ENCODE results near the gene STXBP6. TPM values are rescaled to one million over a fixed set of nuclear protein-coding genes. Genes with fewer than 3 reads are reported as not detected.

Gene STXBP6
- total and polyA plus RNA-seq, 2 experiments from 2014 or later = 19.7 to 29.0 TPM

DNA sequence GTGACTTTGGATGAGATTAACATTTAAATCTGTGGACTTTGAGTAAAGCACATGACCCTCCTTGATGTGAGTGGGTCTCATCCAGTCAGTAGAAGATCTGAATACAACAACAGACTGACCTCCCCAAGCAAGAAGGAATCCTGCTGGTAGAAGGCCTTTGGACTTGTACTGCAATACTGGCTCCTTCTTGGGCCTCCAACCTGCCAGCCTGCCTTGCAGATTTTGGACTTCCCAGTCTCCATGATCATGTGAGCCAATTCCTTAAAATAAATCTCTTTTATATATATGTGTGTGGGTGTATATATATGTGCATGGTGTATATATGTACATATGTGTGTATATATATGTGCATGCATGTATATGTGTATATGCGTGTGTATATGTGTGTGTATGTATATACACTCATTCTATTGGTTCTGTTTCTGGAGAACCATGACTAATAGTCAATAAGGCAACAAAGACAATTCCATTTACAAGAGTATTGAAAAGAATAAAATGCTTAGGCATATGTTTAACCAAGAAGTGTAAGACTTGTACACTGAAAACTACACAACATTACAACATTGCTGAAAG, 183.8 kb downstream of the STXBP6 start (continued):
- TF ChIP-seq, protein P1, sequence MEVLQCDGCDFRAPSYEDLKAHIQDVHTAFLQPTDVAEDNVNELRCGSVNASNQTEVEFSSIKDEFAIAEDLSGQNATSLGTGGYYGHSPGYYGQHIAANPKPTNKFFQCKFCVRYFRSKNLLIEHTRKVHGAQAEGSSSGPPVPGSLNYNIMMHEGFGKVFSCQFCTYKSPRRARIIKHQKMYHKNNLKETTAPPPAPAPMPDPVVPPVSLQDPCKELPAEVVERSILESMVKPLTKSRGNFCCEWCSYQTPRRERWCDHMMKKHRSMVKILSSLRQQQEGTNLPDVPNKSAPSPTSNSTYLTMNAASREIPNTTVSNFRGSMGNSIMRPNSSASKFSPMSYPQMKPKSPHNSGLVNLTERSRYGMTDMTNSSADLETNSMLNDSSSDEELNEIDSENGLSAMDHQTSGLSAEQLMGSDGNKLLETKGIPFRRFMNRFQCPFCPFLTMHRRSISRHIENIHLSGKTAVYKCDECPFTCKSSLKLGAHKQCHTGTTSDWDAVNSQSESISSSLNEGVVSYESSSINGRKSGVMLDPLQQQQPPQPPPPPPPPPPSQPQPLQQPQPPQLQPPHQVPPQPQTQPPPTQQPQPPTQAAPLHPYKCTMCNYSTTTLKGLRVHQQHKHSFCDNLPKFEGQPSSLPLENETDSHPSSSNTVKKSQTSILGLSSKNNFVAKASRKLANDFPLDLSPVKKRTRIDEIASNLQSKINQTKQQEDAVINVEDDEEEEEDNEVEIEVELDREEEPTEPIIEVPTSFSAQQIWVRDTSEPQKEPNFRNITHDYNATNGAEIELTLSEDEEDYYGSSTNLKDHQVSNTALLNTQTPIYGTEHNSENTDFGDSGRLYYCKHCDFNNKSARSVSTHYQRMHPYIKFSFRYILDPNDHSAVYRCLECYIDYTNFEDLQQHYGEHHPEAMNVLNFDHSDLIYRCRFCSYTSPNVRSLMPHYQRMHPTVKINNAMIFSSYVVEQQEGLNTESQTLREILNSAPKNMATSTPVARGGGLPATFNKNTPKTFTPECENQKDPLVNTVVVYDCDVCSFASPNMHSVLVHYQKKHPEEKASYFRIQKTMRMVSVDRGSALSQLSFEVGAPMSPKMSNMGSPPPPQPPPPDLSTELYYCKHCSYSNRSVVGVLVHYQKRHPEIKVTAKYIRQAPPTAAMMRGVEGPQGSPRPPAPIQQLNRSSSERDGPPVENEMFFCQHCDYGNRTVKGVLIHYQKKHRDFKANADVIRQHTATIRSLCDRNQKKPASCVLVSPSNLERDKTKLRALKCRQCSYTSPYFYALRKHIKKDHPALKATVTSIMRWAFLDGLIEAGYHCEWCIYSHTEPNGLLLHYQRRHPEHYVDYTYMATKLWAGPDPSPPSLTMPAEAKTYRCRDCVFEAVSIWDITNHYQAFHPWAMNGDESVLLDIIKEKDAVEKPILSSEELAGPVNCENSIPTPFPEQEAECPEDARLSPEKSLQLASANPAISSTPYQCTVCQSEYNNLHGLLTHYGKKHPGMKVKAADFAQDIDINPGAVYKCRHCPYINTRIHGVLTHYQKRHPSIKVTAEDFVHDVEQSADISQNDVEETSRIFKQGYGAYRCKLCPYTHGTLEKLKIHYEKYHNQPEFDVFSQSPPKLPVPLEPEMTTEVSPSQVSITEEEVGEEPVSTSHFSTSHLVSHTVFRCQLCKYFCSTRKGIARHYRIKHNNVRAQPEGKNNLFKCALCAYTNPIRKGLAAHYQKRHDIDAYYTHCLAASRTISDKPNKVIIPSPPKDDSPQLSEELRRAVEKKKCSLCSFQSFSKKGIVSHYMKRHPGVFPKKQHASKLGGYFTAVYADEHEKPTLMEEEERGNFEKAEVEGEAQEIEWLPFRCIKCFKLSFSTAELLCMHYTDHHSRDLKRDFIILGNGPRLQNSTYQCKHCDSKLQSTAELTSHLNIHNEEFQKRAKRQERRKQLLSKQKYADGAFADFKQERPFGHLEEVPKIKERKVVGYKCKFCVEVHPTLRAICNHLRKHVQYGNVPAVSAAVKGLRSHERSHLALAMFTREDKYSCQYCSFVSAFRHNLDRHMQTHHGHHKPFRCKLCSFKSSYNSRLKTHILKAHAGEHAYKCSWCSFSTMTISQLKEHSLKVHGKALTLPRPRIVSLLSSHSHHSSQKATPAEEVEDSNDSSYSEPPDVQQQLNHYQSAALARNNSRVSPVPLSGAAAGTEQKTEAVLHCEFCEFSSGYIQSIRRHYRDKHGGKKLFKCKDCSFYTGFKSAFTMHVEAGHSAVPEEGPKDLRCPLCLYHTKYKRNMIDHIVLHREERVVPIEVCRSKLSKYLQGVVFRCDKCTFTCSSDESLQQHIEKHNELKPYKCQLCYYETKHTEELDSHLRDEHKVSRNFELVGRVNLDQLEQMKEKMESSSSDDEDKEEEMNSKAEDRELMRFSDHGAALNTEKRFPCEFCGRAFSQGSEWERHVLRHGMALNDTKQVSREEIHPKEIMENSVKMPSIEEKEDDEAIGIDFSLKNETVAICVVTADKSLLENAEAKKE (CRISPR knock-in tag; IDR thresholded peaks at IDR 0.05) = no peak
- TF ChIP-seq, protein P2, sequence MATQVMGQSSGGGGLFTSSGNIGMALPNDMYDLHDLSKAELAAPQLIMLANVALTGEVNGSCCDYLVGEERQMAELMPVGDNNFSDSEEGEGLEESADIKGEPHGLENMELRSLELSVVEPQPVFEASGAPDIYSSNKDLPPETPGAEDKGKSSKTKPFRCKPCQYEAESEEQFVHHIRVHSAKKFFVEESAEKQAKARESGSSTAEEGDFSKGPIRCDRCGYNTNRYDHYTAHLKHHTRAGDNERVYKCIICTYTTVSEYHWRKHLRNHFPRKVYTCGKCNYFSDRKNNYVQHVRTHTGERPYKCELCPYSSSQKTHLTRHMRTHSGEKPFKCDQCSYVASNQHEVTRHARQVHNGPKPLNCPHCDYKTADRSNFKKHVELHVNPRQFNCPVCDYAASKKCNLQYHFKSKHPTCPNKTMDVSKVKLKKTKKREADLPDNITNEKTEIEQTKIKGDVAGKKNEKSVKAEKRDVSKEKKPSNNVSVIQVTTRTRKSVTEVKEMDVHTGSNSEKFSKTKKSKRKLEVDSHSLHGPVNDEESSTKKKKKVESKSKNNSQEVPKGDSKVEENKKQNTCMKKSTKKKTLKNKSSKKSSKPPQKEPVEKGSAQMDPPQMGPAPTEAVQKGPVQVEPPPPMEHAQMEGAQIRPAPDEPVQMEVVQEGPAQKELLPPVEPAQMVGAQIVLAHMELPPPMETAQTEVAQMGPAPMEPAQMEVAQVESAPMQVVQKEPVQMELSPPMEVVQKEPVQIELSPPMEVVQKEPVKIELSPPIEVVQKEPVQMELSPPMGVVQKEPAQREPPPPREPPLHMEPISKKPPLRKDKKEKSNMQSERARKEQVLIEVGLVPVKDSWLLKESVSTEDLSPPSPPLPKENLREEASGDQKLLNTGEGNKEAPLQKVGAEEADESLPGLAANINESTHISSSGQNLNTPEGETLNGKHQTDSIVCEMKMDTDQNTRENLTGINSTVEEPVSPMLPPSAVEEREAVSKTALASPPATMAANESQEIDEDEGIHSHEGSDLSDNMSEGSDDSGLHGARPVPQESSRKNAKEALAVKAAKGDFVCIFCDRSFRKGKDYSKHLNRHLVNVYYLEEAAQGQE (IDR thresholded peaks at IDR 0.05; ENCODE audit: unreplicated experiment) = no peak
- no peak for TF ChIP-seq STAT1 (IDR thresholded peaks at IDR 0.05; ENCODE audit: unreplicated experiment)

DNA sequence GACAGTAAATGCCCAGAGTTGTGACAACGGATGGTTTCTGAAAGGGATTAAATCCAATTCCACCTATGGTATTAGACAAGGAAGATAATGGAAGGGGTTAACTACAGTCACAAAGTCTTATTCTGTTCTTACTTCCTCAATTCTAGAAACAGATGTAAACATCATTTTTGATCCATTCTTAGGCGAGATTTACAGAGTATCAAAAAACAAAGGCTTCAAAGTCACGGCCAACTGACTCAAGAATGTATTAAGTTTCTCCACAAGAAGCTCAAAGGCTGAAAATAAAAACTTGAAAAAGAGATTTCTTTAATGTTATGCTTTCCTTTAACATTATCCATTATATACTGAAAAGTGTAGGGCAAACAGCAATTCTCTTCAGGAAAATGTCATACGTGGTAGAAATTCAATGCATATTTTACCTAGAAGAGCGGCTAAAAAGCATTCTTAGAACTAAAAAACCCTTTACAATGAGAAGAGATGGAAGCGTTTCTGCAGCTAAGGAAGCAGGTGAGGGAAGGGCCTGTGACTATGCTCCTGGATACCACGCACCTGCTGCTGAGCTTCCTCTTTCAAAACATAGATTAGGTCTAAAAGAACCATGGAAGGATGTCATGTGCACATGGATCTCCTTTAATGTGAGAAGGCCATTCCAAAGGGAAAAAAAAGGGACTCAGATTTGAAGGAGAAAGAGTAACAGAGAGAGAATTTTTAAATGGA, 185.8 kb downstream of the STXBP6 start:
- Mint-ChIP-seq H3K36me3 (ENCODE audit: low read depth) (no peaks in the 10 kb centered on the region), H3K27me3 (ENCODE audit: insufficient read depth, low read depth, poor library complexity) (peaks cover 6% of the 10 kb centered on the region), H3K27ac (0 out of 2 replicates have a peak overlapping the region, but pooled peaks have one; percentile 30), H3K9me3 (no peaks in the 10 kb centered on the region), H3K4me1 (peaks cover 15% of the 10 kb centered on the region; the same call in 2 of the 3 replicates), H3K4me3 (no peak overlapping the region)
- Histone ChIP-seq H3K9me2 (ENCODE audit: insufficient read depth) (0 out of 2 replicates have a peak, but pooled peaks cover 3% of the 10 kb centered on the region), H3F3A (replicated peaks; ENCODE audit: low read depth) (no peaks in the 10 kb centered on the region), H3K4me2 (no peak overlapping the region), H3K27ac (ENCODE audit: low read depth) (no peak overlapping the region), H3K36me3 (ENCODE audit: insufficient read depth) (no peaks in the 10 kb centered on the region), H4K20me1 (replicated peaks; ENCODE audit: insufficient read depth) (no peaks in the 10 kb centered on the region), H3K4me1 (ENCODE audit: insufficient read depth) (peaks cover 5% of the 10 kb centered on the region), H3K4me3 (no peak overlapping the region), H3K27me3 (ENCODE audit: insufficient read depth) (no peaks in the 10 kb centered on the region), H2AFZ (no peak overlapping the region), H3K79me2 (replicated peaks; ENCODE audit: insufficient read depth) (no peaks in the 10 kb centered on the region)
- DNase-seq (ENCODE audit: low spot score) (no peak), ATAC-seq (no peak)
- TF ChIP-seq, protein P1 (CRISPR knock-in tag; IDR thresholded peaks at IDR 0.05) = no peak

All from GM23338 (cell line).